ENCODE results near the gene ATG7. TPM values are rescaled to one million over a fixed set of nuclear protein-coding genes. Genes with fewer than 3 reads are reported as not detected.
"Not testable (repeated sequence)": the region's sequence is repeated elsewhere in the genome, so short reads cannot be mapped to it uniquely, and the experiment has no call there.

Gene ATG7
- total RNA-seq, 2 experiments from 2014 or later = 21.7 to 28.4 TPM

DNA sequence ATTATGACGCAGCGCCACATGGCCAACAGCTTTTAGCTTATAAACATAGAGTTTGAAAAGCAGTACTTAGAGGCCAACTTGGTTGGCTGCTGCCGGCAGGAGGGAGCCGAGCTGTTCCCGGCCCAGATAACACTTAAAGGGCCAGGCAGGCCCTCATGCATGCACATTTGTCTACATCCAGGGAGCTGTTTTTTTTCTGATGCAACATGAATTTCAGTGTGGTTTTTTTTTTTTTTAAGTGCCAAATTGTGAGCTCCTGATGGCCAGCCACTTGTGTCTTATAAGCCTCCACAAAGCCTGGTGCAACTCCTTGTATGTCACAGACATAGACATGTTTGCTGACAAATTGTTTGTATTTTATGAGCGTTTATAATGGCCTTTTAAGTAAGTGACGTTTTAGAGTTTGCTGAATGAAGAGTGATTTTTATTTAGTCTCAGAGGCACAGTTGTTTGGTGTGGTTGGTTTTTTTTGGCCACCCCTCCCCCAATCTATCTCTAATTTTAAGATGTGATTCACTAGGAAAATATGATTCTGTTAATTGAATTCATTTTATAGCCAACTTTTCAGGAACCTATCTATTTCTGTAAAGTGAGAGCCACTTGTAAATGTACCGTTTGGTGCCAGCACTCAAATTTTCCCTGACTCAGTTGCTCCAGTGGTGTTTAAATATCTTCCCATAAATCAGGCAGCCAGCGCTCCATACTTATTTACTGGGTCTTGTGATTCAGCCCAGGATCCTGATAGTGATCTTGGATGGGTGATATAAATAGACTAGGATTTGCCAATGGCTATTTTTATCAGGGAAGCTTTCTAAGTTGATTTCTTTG lies 237.2 kb downstream of the ATG7 start:
- no TSS peak for BruUV-seq (replicated peaks)
- peak overlapping the region; percentile 70 for H3K4me2 ChIP-seq (ENCODE audit: low read length)

DNA sequence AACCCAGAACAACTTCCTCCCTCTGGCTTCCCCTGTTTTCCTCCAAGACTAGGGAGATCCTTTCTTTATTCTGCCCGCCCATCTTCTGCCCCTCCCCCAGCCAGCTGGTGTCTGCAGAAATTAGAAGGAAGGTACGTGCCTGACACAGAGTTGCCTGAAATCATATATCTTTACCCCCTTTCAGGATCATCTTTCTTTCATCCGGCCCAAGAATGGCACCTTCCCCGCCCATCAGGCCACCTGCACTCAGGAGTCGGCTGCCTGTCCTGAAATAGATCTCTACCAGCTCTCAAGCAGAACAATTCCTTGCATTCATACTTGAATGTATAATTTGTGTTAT lies 237.8 kb downstream of the ATG7 start:
- ChIA-PET CTCF (ENCODE audit: unreplicated experiment) (no interaction called here), POLR2A (interaction anchor here (0.8 kb wide), 1 partner anchor 43 kb away, joined by 4 read pairs; no protein-coding TSS in a partner anchor)
- no TSS peak for BruUV-seq (replicated peaks)
- no peak overlapping the region for H2AFZ ChIP-seq (ENCODE audit: low read length)
- H4K20me1 ChIP-seq (ENCODE audit: insufficient read depth, low read length) = no peaks in the 10 kb centered on the region
- intact Hi-C loops (cut with micrococcal nuclease; ENCODE audit: unreplicated experiment) = no loop called here
- peaks cover 28% of the 10 kb centered on the region for H3K4me1 ChIP-seq (ENCODE audit: insufficient read depth, low read length, poor library complexity, severe bottlenecking)
- H3K79me2 ChIP-seq (ENCODE audit: insufficient read depth, low read depth, low read length) = no peaks in the 10 kb centered on the region
- peak overlapping the region; percentile 70 for H3K4me2 ChIP-seq (ENCODE audit: low read length)
- no peaks in the 10 kb centered on the region for H3K36me3 ChIP-seq (ENCODE audit: insufficient read depth, low read length)
- peak overlapping the region; percentile 29 for H3K4me3 ChIP-seq (ENCODE audit: low read depth, low read length, poor library complexity, severe bottlenecking)
- peak; percentile 82 for DNase-seq (ENCODE audit: low spot score)
- no peaks in the 10 kb centered on the region for H3K9me3 ChIP-seq (ENCODE audit: low read length)
- peak overlapping the region; percentile 68 for H3K27ac ChIP-seq (ENCODE audit: low read depth, low read length, poor library complexity, severe bottlenecking)
- no peaks in the 10 kb centered on the region for H3K9me2 ChIP-seq (ENCODE audit: insufficient read depth, low read length)
- no peak for TF ChIP-seq EZH2phosphoT487 (IDR thresholded peaks at IDR 0.05; ENCODE audit: borderline replicate concordance, low read depth, low read length)
- TF ChIP-seq, protein P1, sequence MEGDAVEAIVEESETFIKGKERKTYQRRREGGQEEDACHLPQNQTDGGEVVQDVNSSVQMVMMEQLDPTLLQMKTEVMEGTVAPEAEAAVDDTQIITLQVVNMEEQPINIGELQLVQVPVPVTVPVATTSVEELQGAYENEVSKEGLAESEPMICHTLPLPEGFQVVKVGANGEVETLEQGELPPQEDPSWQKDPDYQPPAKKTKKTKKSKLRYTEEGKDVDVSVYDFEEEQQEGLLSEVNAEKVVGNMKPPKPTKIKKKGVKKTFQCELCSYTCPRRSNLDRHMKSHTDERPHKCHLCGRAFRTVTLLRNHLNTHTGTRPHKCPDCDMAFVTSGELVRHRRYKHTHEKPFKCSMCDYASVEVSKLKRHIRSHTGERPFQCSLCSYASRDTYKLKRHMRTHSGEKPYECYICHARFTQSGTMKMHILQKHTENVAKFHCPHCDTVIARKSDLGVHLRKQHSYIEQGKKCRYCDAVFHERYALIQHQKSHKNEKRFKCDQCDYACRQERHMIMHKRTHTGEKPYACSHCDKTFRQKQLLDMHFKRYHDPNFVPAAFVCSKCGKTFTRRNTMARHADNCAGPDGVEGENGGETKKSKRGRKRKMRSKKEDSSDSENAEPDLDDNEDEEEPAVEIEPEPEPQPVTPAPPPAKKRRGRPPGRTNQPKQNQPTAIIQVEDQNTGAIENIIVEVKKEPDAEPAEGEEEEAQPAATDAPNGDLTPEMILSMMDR (conservative IDR thresholded peaks at IDR 0.05; ENCODE audit: low read length) = no peak

More for the DNA sequence above, 237.2 kb downstream of the ATG7 start:
- H3K79me2 ChIP-seq (ENCODE audit: insufficient read depth, low read depth, low read length) = no peaks in the 10 kb centered on the region
- peak; percentile 11 for DNase-seq (ENCODE audit: low spot score)
- no peaks in the 10 kb centered on the region for H4K20me1 ChIP-seq (ENCODE audit: insufficient read depth, low read length)
- peak overlapping the region; percentile 29 for H3K4me3 ChIP-seq (ENCODE audit: low read depth, low read length, poor library complexity, severe bottlenecking)
- H3K27ac ChIP-seq (ENCODE audit: low read depth, low read length, poor library complexity, severe bottlenecking) = peak overlapping the region; percentile 68
- H3K9me2 ChIP-seq (ENCODE audit: insufficient read depth, low read length) = no peaks in the 10 kb centered on the region
- CTCF ChIA-PET (ENCODE audit: unreplicated experiment) = no interaction called here
- no peaks in the 10 kb centered on the region for H3K36me3 ChIP-seq (ENCODE audit: insufficient read depth, low read length)
- TF ChIP-seq, protein P1 (conservative IDR thresholded peaks at IDR 0.05; ENCODE audit: low read length) = no peak
- TF ChIP-seq EZH2phosphoT487 (IDR thresholded peaks at IDR 0.05; ENCODE audit: borderline replicate concordance, low read depth, low read length) = no peak
- intact Hi-C loops (cut with micrococcal nuclease; ENCODE audit: unreplicated experiment) = no loop called here
- H2AFZ ChIP-seq (ENCODE audit: low read length) = no peak overlapping the region; the same call in 1 of the 2 replicates
- POLR2A ChIA-PET = interaction anchor here (0.5 to 2.2 kb wide), 4 partner anchors 11 to 1148 kb away, joined by 3 to 5 read pairs (median 4); no protein-coding TSS in a partner anchor
- H3K4me1 ChIP-seq (ENCODE audit: insufficient read depth, low read length, poor library complexity, severe bottlenecking) = peaks cover 28% of the 10 kb centered on the region
- H3K9me3 ChIP-seq (ENCODE audit: low read length) = no peaks in the 10 kb centered on the region

DNA sequence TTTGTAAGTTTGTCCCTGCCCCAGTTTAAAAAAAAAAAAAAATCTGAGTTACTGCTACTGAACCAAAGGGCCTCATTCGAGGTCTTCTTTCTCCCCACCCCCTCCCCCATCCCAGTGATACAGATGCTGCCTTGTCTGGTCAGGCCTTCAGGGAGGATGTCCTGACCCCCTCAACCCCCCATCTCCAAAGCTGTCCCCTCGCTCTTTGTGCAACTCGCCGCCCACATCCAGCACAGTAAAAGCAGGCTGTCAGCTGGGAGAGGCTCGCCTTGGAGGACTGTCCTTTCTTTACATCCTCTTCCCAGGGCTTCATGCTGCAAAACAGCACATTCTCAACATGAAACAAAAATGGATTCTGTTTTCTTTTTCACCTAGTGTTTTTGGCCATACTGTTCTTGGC lies 238.2 kb downstream of the ATG7 start:
- POLR2A ChIA-PET = interaction anchor here (0.6 to 0.8 kb wide), 2 partner anchors 43 to 316 kb away, joined by 3 to 4 read pairs; no protein-coding TSS in a partner anchor
- no peak for DNase-seq (ENCODE audit: low spot score)
- no peak for TF ChIP-seq EZH2phosphoT487 (IDR thresholded peaks at IDR 0.05; ENCODE audit: borderline replicate concordance, low read depth, low read length)
- TF ChIP-seq, protein P1 (conservative IDR thresholded peaks at IDR 0.05; ENCODE audit: low read length) = no peak
- no peaks in the 10 kb centered on the region for H3K9me2 ChIP-seq (ENCODE audit: insufficient read depth, low read length)
- peak overlapping the region; percentile 68 for H3K27ac ChIP-seq (ENCODE audit: low read depth, low read length, poor library complexity, severe bottlenecking)
- H3K9me3 ChIP-seq (ENCODE audit: low read length) = no peaks in the 10 kb centered on the region
- no peaks in the 10 kb centered on the region for H4K20me1 ChIP-seq (ENCODE audit: insufficient read depth, low read length)
- intact Hi-C loops (cut with micrococcal nuclease; ENCODE audit: unreplicated experiment) = no loop called here
- H3K4me1 ChIP-seq (ENCODE audit: insufficient read depth, low read length, poor library complexity, severe bottlenecking) = peaks cover 28% of the 10 kb centered on the region
- BruUV-seq (replicated peaks) = no TSS peak
- no peaks in the 10 kb centered on the region for H3K79me2 ChIP-seq (ENCODE audit: insufficient read depth, low read depth, low read length)
- H3K4me3 ChIP-seq (ENCODE audit: low read depth, low read length, poor library complexity, severe bottlenecking) = peak overlapping the region; percentile 29
- no peak overlapping the region for H2AFZ ChIP-seq (ENCODE audit: low read length)
- CTCF ChIA-PET (ENCODE audit: unreplicated experiment) = no interaction called here
- H3K36me3 ChIP-seq (ENCODE audit: insufficient read depth, low read length) = no peaks in the 10 kb centered on the region
- peak overlapping the region; percentile 70 for H3K4me2 ChIP-seq (ENCODE audit: low read length)

DNA sequence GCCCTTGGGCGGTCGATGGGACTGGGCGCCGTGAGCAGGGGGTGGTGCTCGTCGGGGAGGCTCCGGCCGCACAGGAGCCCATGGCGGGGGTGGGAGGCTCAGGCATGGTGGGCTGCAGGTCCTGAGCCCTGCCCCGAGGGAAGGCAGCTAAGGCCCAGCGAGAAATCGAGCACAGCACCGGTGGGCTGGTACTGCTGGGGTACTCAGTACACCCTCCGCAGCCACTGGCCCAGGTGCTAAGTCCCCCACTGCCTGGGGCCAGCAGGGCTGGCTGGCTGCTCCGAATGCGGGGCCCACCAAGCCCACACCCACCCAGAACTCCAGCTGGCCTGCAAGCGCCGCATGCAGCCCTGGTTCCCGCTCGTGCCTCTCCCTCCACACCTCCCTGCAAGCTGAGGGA lies 239.4 kb downstream of the ATG7 start:
- intact Hi-C loops (cut with micrococcal nuclease; ENCODE audit: unreplicated experiment); BruUV-seq (replicated peaks); H3K4me3 ChIP-seq (ENCODE audit: low read depth, low read length, poor library complexity, severe bottlenecking); H3K9me3 ChIP-seq (ENCODE audit: low read length); H3K9me2 ChIP-seq (ENCODE audit: insufficient read depth, low read length); CTCF ChIA-PET (ENCODE audit: unreplicated experiment); H3K27ac ChIP-seq (ENCODE audit: low read depth, low read length, poor library complexity, severe bottlenecking); H2AFZ ChIP-seq (ENCODE audit: low read length); H3K79me2 ChIP-seq (ENCODE audit: insufficient read depth, low read depth, low read length); H4K20me1 ChIP-seq (ENCODE audit: insufficient read depth, low read length); DNase-seq (ENCODE audit: low spot score); H3K36me3 ChIP-seq (ENCODE audit: insufficient read depth, low read length); H3K4me2 ChIP-seq (ENCODE audit: low read length): not testable (repeated sequence)
- peaks cover 23% of the 10 kb centered on the region for H3K4me1 ChIP-seq (ENCODE audit: insufficient read depth, low read length, poor library complexity, severe bottlenecking)
- POLR2A ChIA-PET = interaction anchor here (0.5 kb wide), 1 partner anchor 211 kb away, joined by 3 read pairs; no protein-coding TSS in a partner anchor

Data from OCI-LY7 (cell line).